Bronchial epithelial cell (primary cell): ENCODE data around the gene BEX3. TPM values are rescaled to one million over a fixed set of nuclear protein-coding genes. Genes with fewer than 3 reads are reported as not detected.
"Not testable (repeated sequence)": the region's sequence is repeated elsewhere in the genome, so short reads cannot be mapped to it uniquely, and the experiment has no call there.

Experiments used
- DNase-seq: peaks from one replicate; pipeline ENCODE4 v3.0.0-alpha.2; 2010; ENCODE audit warnings: low read depth
- FAIRE-seq: peaks from 2 replicates; lab custom pipeline; 2011; peaks lifted over from hg19 to GRCh38; lab: Jason Lieb, UNC
- H3K27me3 ChIP-seq: 2 replicates; pipeline ENCODE4 v1.5.1; 2011; ENCODE audit warnings: low read length; ENCODE audit not compliant: control insufficient read depth, insufficient read depth
- H3K36me3 ChIP-seq: 2 replicates; pipeline ENCODE4 v1.5.1; 2011; ENCODE audit warnings: low read length; ENCODE audit not compliant: control insufficient read depth, insufficient read depth
- H3K4me3 ChIP-seq: 2 replicates; pipeline ENCODE4 v1.5.1; 2011; ENCODE audit warnings: mild to moderate bottlenecking, low read depth, low read length, control low read depth
- total RNA-seq: library from RNA; depleted of rRNA; stranded (reverse); fragments of >200 nt; gene quantifications from 2 replicates; pipeline ENCODE4 v1.2.1, GENCODE V29; 2014
- TF ChIP-seq, protein P1 (sequence below): IDR thresholded peaks from 2 replicates; pipeline ENCODE4 v1.5.1; 2011; ENCODE audit warnings: mild to moderate bottlenecking, moderate library complexity, low read length, control low read depth, inconsistent platforms; ENCODE audit not compliant: insufficient read depth, severe bottlenecking

The BEX3 gene
- total RNA-seq, 1 donor from 2014 or later, result 94.8 TPM

DNA sequence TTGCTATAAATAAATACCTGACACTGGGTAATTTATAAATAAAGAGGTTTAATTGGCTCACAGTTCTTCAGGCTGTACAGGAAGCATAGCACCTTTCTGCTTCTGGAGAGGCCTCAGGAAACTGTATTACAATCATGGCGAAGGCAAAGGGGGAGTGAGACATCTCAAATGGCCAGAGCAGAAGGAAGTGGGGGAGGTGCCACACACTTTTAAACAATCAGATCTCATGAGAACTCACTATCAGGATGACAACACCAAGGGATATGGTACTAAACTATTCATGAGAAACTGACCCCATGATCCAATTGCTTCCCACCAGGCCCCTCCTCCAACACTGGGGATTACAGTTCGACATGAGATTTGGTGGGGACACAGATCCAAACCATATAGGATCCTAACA is 31.7 kb upstream of the BEX3 start:
- no peaks in the 10 kb centered on the region for H3K27me3 ChIP-seq
- DNase-seq, result no peak
- TF ChIP-seq, protein P1, sequence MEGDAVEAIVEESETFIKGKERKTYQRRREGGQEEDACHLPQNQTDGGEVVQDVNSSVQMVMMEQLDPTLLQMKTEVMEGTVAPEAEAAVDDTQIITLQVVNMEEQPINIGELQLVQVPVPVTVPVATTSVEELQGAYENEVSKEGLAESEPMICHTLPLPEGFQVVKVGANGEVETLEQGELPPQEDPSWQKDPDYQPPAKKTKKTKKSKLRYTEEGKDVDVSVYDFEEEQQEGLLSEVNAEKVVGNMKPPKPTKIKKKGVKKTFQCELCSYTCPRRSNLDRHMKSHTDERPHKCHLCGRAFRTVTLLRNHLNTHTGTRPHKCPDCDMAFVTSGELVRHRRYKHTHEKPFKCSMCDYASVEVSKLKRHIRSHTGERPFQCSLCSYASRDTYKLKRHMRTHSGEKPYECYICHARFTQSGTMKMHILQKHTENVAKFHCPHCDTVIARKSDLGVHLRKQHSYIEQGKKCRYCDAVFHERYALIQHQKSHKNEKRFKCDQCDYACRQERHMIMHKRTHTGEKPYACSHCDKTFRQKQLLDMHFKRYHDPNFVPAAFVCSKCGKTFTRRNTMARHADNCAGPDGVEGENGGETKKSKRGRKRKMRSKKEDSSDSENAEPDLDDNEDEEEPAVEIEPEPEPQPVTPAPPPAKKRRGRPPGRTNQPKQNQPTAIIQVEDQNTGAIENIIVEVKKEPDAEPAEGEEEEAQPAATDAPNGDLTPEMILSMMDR, result no peak
- no peak for FAIRE-seq
- no peaks in the 10 kb centered on the region for H3K36me3 ChIP-seq
- H3K4me3 ChIP-seq, result no peak overlapping the region

DNA sequence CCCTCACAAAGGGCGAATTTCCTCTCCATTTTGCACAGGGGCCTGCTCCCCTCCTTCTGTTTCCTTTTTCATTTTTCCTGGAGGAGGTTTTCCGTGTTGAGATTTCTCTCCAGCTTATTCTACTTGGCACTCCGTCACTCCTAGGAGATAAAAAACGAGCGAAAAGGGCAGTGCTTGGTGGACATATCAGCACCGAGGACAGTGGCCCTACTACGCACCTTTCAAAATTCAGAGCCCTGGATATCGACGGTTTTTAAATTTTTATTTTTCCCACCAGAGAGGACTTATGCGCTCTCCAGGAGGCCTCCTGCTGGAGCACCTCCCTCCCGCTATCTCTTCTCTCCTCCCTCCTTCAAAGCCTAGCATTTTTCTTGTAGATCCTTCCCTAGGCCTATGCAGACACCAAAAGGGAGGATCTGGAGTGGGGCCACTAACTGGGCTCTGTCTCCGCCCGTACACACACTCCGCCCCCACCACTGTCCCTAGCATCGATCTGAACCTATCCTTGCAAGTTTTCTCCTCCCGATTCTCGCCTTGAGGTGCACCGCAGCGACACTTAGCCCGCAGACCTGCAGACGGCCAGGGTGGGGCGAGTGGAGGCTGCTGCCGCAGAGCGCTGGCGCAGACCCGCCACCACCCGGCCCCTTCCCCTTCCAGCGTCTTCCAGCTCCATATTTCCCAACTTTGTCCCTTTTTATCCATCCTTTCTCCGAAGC is 28.5 kb upstream of the BEX3 start:
- Histone ChIP-seq H3K27me3 (no peaks in the 10 kb centered on the region), H3K36me3 (no peaks in the 10 kb centered on the region), H3K4me3 (no peak overlapping the region)
- FAIRE-seq (no peak), DNase-seq (no peak)
- TF ChIP-seq, protein P1, result no peak

DNA sequence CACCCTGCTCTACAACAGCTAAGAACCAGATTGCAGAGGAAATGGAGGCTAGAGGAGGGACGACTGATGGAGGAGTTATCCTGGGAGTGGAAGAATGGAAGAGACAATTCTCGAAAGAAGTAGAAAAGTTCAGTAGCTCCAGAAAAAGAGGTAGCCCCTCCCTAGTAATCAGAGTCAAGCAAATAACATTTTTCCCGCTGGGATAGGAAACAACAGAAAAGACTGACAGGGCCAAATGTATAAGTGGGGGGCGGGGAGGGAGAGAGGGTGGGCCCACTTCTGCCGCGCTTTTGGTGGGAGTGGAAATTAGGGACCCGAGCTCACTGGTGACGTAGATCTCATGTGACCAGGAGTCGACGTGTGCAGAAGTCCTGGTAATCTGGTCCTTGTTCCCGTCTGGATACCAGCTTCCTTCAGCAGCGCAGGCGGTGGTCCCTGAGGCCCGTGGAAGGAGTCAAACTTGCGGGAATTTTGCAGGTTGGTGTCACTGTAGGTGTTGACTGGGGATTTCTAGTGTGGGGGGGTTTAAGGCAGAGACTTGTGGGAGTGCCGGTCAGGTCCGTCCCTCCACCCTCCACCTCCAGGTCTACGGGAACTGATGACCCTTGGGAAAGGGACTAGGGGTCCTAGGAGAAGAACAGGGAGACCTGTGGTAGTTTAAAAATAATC is 20.1 kb upstream of the BEX3 start, which contains the start of gene TCEAL9:
Gene TCEAL9, plus strand, starts transcription at position 377 of the 669 bp plus-strand sequence. CDS start 1,179 bp downstream, outside the sequence.
- FAIRE-seq (no peak), DNase-seq (peak; percentile 46)
- Histone ChIP-seq H3K27me3 (no peaks in the 10 kb centered on the region), H3K4me3 (peak within 1 kb of the TSS; percentile 55), H3K36me3 (no peaks in the 10 kb centered on the region)
- TF ChIP-seq, protein P1, result no peak

DNA sequence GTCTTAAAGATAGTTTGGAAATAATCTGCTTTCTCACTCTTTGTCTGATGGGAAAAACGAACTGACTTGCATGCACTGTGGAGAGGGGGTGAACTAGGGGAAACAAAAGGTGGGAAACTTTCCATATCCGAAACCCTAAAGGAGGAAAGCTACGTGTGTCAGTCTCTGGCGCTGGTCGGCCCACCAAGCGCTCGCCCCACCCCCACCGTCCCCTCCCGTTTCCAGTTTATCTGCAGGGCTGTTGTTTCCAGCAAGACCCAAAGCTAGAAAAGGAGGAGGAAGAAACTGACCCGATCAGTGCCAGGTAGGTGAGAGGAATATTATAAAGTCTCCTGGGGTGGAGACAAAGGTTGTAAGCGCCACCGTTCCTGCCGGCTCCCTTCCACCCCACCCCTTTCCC is 19.5 kb upstream of the BEX3 start:
- H3K36me3 ChIP-seq, result no peaks in the 10 kb centered on the region
- FAIRE-seq, result no peak
- peak overlapping the region; percentile 55 for H3K4me3 ChIP-seq
- TF ChIP-seq, protein P1, result no peak
- no peak for DNase-seq
- no peaks in the 10 kb centered on the region for H3K27me3 ChIP-seq

DNA sequence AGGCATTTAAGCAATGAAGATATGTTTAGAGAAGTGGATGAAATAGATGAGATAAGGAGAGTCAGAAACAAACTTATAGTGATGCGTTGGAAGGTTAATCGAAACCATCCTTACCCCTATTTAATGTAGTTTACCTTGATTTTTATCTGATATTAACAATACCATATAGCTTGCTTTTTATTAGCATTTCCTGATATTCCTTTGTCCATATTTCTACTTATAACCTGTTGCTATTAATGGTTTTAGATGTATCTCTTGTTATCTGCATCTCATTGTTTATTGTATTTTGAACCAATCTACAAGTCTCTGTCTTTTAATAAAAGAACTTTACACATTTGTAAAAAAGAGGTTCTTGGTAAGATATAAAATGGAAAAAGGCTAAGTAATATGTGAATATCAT is 18.5 kb upstream of the BEX3 start:
- DNase-seq (no peak), FAIRE-seq (no peak)
- no peaks in the 10 kb centered on the region for H3K36me3 ChIP-seq
- no peak overlapping the region for H3K4me3 ChIP-seq
- TF ChIP-seq, protein P1, result no peak
- no peaks in the 10 kb centered on the region for H3K27me3 ChIP-seq

DNA sequence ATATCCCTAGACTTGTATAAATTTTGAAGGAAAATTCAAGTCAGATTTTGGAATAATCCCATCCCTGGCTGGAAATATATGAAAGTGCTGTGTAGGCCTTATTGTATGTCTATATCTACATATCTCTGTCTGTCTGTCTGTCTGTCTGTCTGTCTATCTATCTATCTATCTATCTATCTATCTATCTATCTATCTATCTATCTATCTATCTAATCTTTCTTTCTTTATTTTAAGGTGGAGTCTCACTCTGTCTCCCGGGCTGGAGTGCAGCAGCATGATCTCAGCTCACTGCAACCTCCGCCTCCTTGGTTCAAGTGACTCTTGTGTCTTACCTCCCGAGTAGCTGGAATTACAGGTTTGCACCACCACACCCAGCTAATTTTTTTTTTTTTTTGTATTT is 16.7 kb upstream of the BEX3 start:
- not testable (repeated sequence) for H3K27me3 ChIP-seq, DNase-seq, FAIRE-seq, H3K36me3 ChIP-seq, H3K4me3 ChIP-seq
